ENCODE measurements around the gene PTPRR.

DNA sequence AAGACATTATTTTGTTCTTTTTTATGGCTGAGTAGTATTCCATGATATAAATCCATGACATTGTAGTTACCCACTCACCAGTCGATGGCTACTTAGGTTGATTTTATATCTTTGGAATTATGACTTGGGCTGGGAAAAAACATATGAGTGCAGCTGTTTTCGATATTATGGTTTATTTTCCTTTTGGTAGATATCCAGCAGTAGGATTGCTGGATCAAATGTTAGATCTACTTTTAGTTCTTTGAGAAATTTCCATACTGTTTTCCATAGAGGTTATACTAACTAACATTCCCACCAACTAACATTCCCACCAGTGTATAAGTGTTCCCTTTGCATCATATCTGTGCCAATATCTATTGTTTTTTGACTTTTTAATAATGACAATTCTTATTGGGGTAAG lies 29.9 kb upstream of the PTPRR start:
- TF ChIP-seq POLR2A (IDR thresholded peaks at IDR 0.05) (no peak), POLR2AphosphoS5 (IDR thresholded peaks at IDR 0.05) (no peak), EP300 (IDR thresholded peaks at IDR 0.05) (no peak)
- TF ChIP-seq, protein P1, sequence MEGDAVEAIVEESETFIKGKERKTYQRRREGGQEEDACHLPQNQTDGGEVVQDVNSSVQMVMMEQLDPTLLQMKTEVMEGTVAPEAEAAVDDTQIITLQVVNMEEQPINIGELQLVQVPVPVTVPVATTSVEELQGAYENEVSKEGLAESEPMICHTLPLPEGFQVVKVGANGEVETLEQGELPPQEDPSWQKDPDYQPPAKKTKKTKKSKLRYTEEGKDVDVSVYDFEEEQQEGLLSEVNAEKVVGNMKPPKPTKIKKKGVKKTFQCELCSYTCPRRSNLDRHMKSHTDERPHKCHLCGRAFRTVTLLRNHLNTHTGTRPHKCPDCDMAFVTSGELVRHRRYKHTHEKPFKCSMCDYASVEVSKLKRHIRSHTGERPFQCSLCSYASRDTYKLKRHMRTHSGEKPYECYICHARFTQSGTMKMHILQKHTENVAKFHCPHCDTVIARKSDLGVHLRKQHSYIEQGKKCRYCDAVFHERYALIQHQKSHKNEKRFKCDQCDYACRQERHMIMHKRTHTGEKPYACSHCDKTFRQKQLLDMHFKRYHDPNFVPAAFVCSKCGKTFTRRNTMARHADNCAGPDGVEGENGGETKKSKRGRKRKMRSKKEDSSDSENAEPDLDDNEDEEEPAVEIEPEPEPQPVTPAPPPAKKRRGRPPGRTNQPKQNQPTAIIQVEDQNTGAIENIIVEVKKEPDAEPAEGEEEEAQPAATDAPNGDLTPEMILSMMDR (IDR thresholded peaks at IDR 0.05), result no peak
